Jurkat, Clone E6-1 (cell line): ENCODE data around the gene SLITRK6.
"Not testable (repeated sequence)": the region's sequence is repeated elsewhere in the genome, so short reads cannot be mapped to it uniquely, and the experiment has no call there.

Experiments used
- DNase-seq: peaks from one replicate; pipeline ENCODE4 v3.0.0-alpha.2; 2011; ENCODE audit warnings: low read depth, low spot score
- H3K4me3 ChIP-seq: 2 replicates; pipeline ENCODE4 v1.5.1; 2011; ENCODE audit warnings: mild to moderate bottlenecking, low read length, control low read depth, moderate library complexity

The SLITRK6 gene

DNA sequence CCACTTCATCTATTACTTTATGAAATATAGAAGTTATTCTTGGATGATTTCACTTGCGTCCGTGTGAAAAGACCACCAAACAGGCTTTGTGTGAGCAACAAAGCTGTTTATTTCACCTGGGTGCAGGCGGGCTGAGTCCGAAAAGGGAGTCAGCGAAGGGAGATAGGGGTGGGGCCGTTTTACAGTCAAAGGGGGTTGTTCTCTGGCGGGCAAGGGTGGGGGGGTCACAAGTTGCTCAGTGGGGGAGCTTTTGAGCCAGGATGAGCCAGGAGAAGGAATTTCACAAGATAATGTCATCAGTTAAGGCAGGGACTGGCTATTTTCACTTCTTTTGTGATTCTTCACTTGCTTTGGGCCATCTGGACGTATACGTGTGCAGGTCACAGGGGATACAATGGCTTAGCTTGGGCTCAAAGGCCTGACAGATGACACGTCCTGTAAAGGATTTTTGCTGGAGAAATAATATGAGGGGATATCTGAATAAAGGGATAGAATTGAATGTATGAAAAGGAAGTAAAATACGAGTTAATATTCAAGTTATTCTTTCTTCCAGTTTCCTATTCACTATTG is 55.9 kb downstream of the SLITRK6 start:
- DNase-seq, H3K4me3 ChIP-seq: not testable (repeated sequence)
